DND-41 (cell line): ENCODE results near the gene ALOX5.

Experiments
- ATAC-seq: fragments of 200-7000 bp; cut with Tn5 transposase; 3 replicates; pipeline ENCODE4 v1.9.1; 2021; ENCODE audit warnings: low read depth; ENCODE audit not compliant: insufficient read depth
- DNase-seq: peaks from one replicate; pipeline ENCODE4 v3.0.0-alpha.2; 2020
- H2AFZ ChIP-seq: 2 replicates; pipeline ENCODE4 v1.6.0; 2012; ENCODE audit warnings: low read depth, low read length
- H3K27ac ChIP-seq: 2 replicates; pipeline ENCODE4 v1.5.1; 2012; ENCODE audit warnings: low read length, inconsistent platforms
- H3K27me3 ChIP-seq: fragments of 200-600 bp; sonication (generic); 2 replicates; pipeline ENCODE4 v1.6.0; 2012; ENCODE audit warnings: low read length, mild to moderate bottlenecking, inconsistent platforms; ENCODE audit not compliant: insufficient read depth, poor library complexity
- H3K36me3 ChIP-seq: 2 replicates; pipeline ENCODE4 v1.5.1; 2012; ENCODE audit warnings: low read length, inconsistent platforms; ENCODE audit not compliant: insufficient read depth
- H3K4me1 ChIP-seq: 2 replicates; pipeline ENCODE4 v1.5.1; 2012; ENCODE audit warnings: mild to moderate bottlenecking, low read length; ENCODE audit not compliant: insufficient read depth
- H3K4me2 ChIP-seq: 2 replicates; pipeline ENCODE4 v1.6.0; 2012; ENCODE audit warnings: mild to moderate bottlenecking, moderate library complexity, low read length, inconsistent platforms; ENCODE audit not compliant: insufficient read depth
- H3K4me3 ChIP-seq, 2 experiments: fragments of 200-600 bp in 1 of 2; shearing (Covaris generic) in 1 of 2; 2 replicates each; pipeline ENCODE4 v1.5.1; 2012 to 2016; ENCODE audit warnings: inconsistent platforms in 2 of 2, low read length in 2 of 2, mild to moderate bottlenecking in 2 of 2, low read depth in 1 of 2, moderate library complexity in 1 of 2
- H3K79me2 ChIP-seq: 2 replicates; pipeline ENCODE4 v1.6.0; 2012; ENCODE audit warnings: low read length, inconsistent platforms; ENCODE audit not compliant: insufficient read depth
- H3K9ac ChIP-seq: 2 replicates; pipeline ENCODE4 v1.6.0; 2012; ENCODE audit warnings: low read depth, mild to moderate bottlenecking, inconsistent platforms, low read length, moderate library complexity
- H3K9me3 ChIP-seq: 2 replicates; pipeline ENCODE4 v1.5.1; 2012; ENCODE audit warnings: low read length, moderate library complexity, mild to moderate bottlenecking, inconsistent platforms; ENCODE audit not compliant: insufficient read depth, severe bottlenecking
- H4K20me1 ChIP-seq: 2 replicates; pipeline ENCODE4 v1.6.0; 2012; ENCODE audit warnings: low read length; ENCODE audit not compliant: insufficient read depth
- CTCF ChIP-seq: IDR thresholded peaks from 2 replicates; pipeline ENCODE4 v1.5.1; 2012; ENCODE audit warnings: borderline replicate concordance, low read length, moderate library complexity, mild to moderate bottlenecking; ENCODE audit not compliant: poor library complexity, severe bottlenecking; ENCODE audit errors: extremely low read depth
- EZH2 ChIP-seq: IDR thresholded peaks from 3 replicates; pipeline ENCODE4 v1.6.1; 2012; ENCODE audit warnings: borderline replicate concordance, low read depth, mild to moderate bottlenecking, moderate library complexity, low read length, inconsistent platforms; ENCODE audit not compliant: severe bottlenecking

The ALOX5 gene

GRCh38 chr10:45368181-45368580 is 5.8 kb upstream of the ALOX5 start:
- Histone ChIP-seq H2AFZ (no peak overlapping the region), H3K9ac (no peak overlapping the region), H4K20me1 (no peaks in the 10 kb centered on the region), H3K9me3 (no peaks in the 10 kb centered on the region), H3K36me3 (no peaks in the 10 kb centered on the region), H3K4me1 (no peaks in the 10 kb centered on the region), H3K4me2 (no peak overlapping the region), H3K27me3 (no peaks in the 10 kb centered on the region), H3K79me2 (no peaks in the 10 kb centered on the region), H3K4me3 (no peak overlapping the region), H3K27ac (no peak overlapping the region)
- TF ChIP-seq CTCF (no peak), EZH2 (no peak)
- no peak for ATAC-seq
- no peak for DNase-seq

- no peak for ATAC-seq
- no peak overlapping the region for H2AFZ ChIP-seq
- no peak for DNase-seq
- no peaks in the 10 kb centered on the region for H3K27me3 ChIP-seq
- no peaks in the 10 kb centered on the region for H3K4me1 ChIP-seq
- no peaks in the 10 kb centered on the region for H3K79me2 ChIP-seq
- H4K20me1 ChIP-seq = no peaks in the 10 kb centered on the region
- no peaks in the 10 kb centered on the region for H3K9me3 ChIP-seq
- no peak overlapping the region for H3K4me2 ChIP-seq
- no peak overlapping the region for H3K4me3 ChIP-seq
- H3K36me3 ChIP-seq = no peaks in the 10 kb centered on the region
- H3K27ac ChIP-seq = no peak overlapping the region
- TF ChIP-seq EZH2 (no peak), CTCF (no peak)
- no peak overlapping the region for H3K9ac ChIP-seq
These were observed 3.6 kb upstream of the ALOX5 start for GRCh38 chr10:45370202-45370955.

GRCh38 chr10:45371560-45371959 is 2.5 kb upstream of the ALOX5 start:
- H3K27me3 ChIP-seq = no peaks in the 10 kb centered on the region
- no peaks in the 10 kb centered on the region for H3K79me2 ChIP-seq
- ATAC-seq = no peak
- TF ChIP-seq CTCF = no peak
- no peak for TF ChIP-seq EZH2
- H2AFZ ChIP-seq = no peak overlapping the region
- no peak for DNase-seq
- H3K9me3 ChIP-seq = no peaks in the 10 kb centered on the region
- no peaks in the 10 kb centered on the region for H4K20me1 ChIP-seq
- H3K36me3 ChIP-seq = no peaks in the 10 kb centered on the region
- H3K27ac ChIP-seq = no peak overlapping the region
- no peak overlapping the region for H3K4me3 ChIP-seq
- no peak overlapping the region for H3K9ac ChIP-seq
- H3K4me2 ChIP-seq = no peak overlapping the region
- no peaks in the 10 kb centered on the region for H3K4me1 ChIP-seq
